Endothelial cell of umbilical vein (primary cell): ENCODE measurements around the gene ZNF614. TPM values are rescaled to one million over a fixed set of nuclear protein-coding genes. Genes with fewer than 3 reads are reported as not detected.
"Not testable (repeated sequence)": the region's sequence is repeated elsewhere in the genome, so short reads cannot be mapped to it uniquely, and the experiment has no call there.

Experiments used
- BruUV-seq: library from RNA; stranded (reverse); fragments of 400-500 nt; replicated peaks from 2 replicates; lab custom pipeline; 2021; lab: Mats Ljungman, UMichigan
- CTCF ChIA-PET: fragments of 300-600, 350-600 bp; sonication (Branson Sonifier 250); formaldehyde crosslinking; loops from one replicate; lab custom pipeline; 2021; ENCODE audit warnings: antibody characterized with exemption, inconsistent platforms; lab: Charles Lee
- POLR2A ChIA-PET: fragments of 300-600, 350-600 bp; sonication (Branson Sonifier 250); formaldehyde crosslinking; loops from one replicate; lab custom pipeline; 2021; ENCODE audit warnings: antibody characterized with exemption, inconsistent platforms; lab: Charles Lee
- DNase-seq: peaks from one replicate; pipeline ENCODE4 v3.0.0-alpha.2; 2011; ENCODE audit warnings: low read depth, low spot score
- FAIRE-seq: peaks from 2 replicates; lab custom pipeline; 2011; peaks lifted over from hg19 to GRCh38; lab: Jason Lieb, UNC
- H2AFZ ChIP-seq: 2 replicates; pipeline ENCODE4 v1.6.0; 2012; ENCODE audit warnings: low read depth, low read length, control low read depth, inconsistent platforms
- H3K27ac ChIP-seq: 2 replicates; pipeline ENCODE4 v1.5.1; 2011; ENCODE audit warnings: low read depth, mild to moderate bottlenecking, control low read depth, low read length, moderate library complexity; ENCODE audit not compliant: insufficient read depth
- H3K27me3 ChIP-seq, 2 experiments: 2 replicates each; pipeline versions ENCODE4 v1.6.0 to v1.6.1; 2011; ENCODE audit warnings: low read length in 2 of 2, mixed read lengths in 1 of 2; ENCODE audit not compliant: control insufficient read depth in 2 of 2, insufficient read depth in 2 of 2
- H3K36me3 ChIP-seq, 2 experiments: 2 replicates in 1 of 2; 3 replicates in 1 of 2; pipeline ENCODE4 v1.5.1; 2011; ENCODE audit warnings: low read length in 2 of 2, mild to moderate bottlenecking in 1 of 2, moderate library complexity in 1 of 2; ENCODE audit not compliant: control insufficient read depth in 2 of 2, insufficient read depth in 2 of 2; ENCODE audit errors: extremely low read depth in 1 of 2
- H3K4me1 ChIP-seq: 3 replicates; pipeline ENCODE4 v1.5.1; 2011; ENCODE audit warnings: mild to moderate bottlenecking, low read length; ENCODE audit not compliant: control insufficient read depth, insufficient read depth; ENCODE audit errors: extremely low read depth
- H3K4me2 ChIP-seq: 2 replicates; pipeline ENCODE4 v1.6.1; 2011; ENCODE audit warnings: low read length, control low read depth, mixed read lengths; ENCODE audit not compliant: insufficient read depth
- H3K4me3 ChIP-seq, 3 experiments: fragments of 200-600 bp in 1 of 3; sonication (generic), shearing (Covaris generic) in 1 of 3; replicated peaks in 1 of 3; 2 replicates each; pipeline ENCODE4 v1.5.1; 2011 to 2016; ENCODE audit warnings: control low read depth in 3 of 3, low read length in 3 of 3, mild to moderate bottlenecking in 2 of 3, inconsistent platforms in 1 of 3, low read depth in 1 of 3, moderate library complexity in 1 of 3; ENCODE audit not compliant: insufficient read depth in 1 of 3
- H3K79me2 ChIP-seq: 2 replicates; pipeline ENCODE4 v1.6.0; 2012; ENCODE audit warnings: low read length, inconsistent platforms; ENCODE audit not compliant: control insufficient read depth, insufficient read depth
- H3K9ac ChIP-seq: replicated peaks from 2 replicates; pipeline ENCODE3; 2011; ENCODE audit warnings: low read length, control low read depth; ENCODE audit not compliant: insufficient read depth; ENCODE audit errors: extremely low read depth
- H3K9me1 ChIP-seq: replicated peaks from 3 replicates; pipeline ENCODE4 v1.6.0; 2011; ENCODE audit warnings: mild to moderate bottlenecking, low read length; ENCODE audit not compliant: control insufficient read depth, insufficient read depth; ENCODE audit errors: extremely low read depth
- H3K9me3 ChIP-seq: replicated peaks from 2 replicates; pipeline ENCODE4 v1.5.1; 2012; ENCODE audit warnings: low read length, inconsistent platforms; ENCODE audit not compliant: control insufficient read depth, insufficient read depth
- H4K20me1 ChIP-seq: replicated peaks from 2 replicates; pipeline ENCODE3; 2011; ENCODE audit warnings: mild to moderate bottlenecking, low read length; ENCODE audit not compliant: control insufficient read depth, insufficient read depth; ENCODE audit errors: extremely low read depth
- CTCF ChIP-seq, 2 donors: IDR thresholded peaks; 1 replicate in 1 of 2; 2 replicates in 1 of 2; pipeline ENCODE4 v1.5.1; 2011; ENCODE audit warnings: low read length in 2 of 2, mild to moderate bottlenecking in 2 of 2, moderate library complexity in 2 of 2, control low read depth in 1 of 2, inconsistent platforms in 1 of 2, low read depth in 1 of 2; ENCODE audit not compliant: insufficient read depth in 1 of 2; ENCODE audit errors: extremely low read depth in 1 of 2
- EZH2 ChIP-seq: IDR thresholded peaks from 2 replicates; pipeline ENCODE4 v1.6.1; 2012; ENCODE audit warnings: borderline replicate concordance, low read depth, mild to moderate bottlenecking, moderate library complexity, low read length, inconsistent platforms; ENCODE audit not compliant: severe bottlenecking
- FOS ChIP-seq: IDR thresholded peaks from 2 replicates; pipeline ENCODE4 v1.6.1; 2011; ENCODE audit warnings: mild to moderate bottlenecking, low read length, moderate library complexity, borderline replicate concordance; ENCODE audit not compliant: insufficient read depth
- GATA2 ChIP-seq: IDR thresholded peaks from 2 replicates; pipeline ENCODE4 v1.7.0; 2011; ENCODE audit warnings: low read depth, mild to moderate bottlenecking, moderate library complexity, mixed read lengths, low read length; ENCODE audit not compliant: insufficient read length, insufficient read depth
- JUN ChIP-seq: IDR thresholded peaks from 2 replicates; pipeline ENCODE4 v1.6.1; 2011; ENCODE audit warnings: borderline replicate concordance, low read depth; ENCODE audit not compliant: insufficient read length, insufficient read depth
- MYC ChIP-seq: IDR thresholded peaks from one replicate; pipeline ENCODE4 v1.6.1; 2011; ENCODE audit warnings: mild to moderate bottlenecking, low read depth, low read length
- POLR2A ChIP-seq: IDR thresholded peaks from 2 replicates; pipeline ENCODE4 v1.6.1; 2012; ENCODE audit warnings: low read depth, mild to moderate bottlenecking, control low read depth, low read length
- POLR2AphosphoS5 ChIP-seq: IDR thresholded peaks from 2 replicates; pipeline ENCODE4 v1.6.1; 2012; ENCODE audit warnings: low read depth, mild to moderate bottlenecking, control low read depth, low read length, moderate library complexity; ENCODE audit not compliant: insufficient read depth
- dilution Hi-C: fragments of 300-500 bp; cut with MboI; formaldehyde crosslinking; loops from one replicate; pipeline ENCODE4 v1.15.0; 2019; ENCODE audit warnings: low sequenced_read_pairs; ENCODE audit not compliant: extremely low pct_ligation_motif_present
- intact Hi-C: fragments of 100-400 bp; cut with micrococcal nuclease; formaldehyde crosslinking; loops from one replicate; pipeline ENCODE4 v1.10.0; 2022
- polyA plus RNA-seq, 4 experiments: library from polyadenylated mRNA; depleted of rRNA in 3 of 4; stranded (reverse) in 3 of 4; unstranded in 1 of 4; fragments of >200 nt; gene quantifications; 2 replicates each; pipeline versions ENCODE4 v1.2.1 to v1.2.3, GENCODE V29; 2011 to 2012; ENCODE audit warnings: missing spikeins in 1 of 4
- total RNA-seq: library from RNA; stranded (reverse); gene quantifications from 2 replicates; pipeline ENCODE4 v1.2.3, GENCODE V29; 2021
- TF ChIP-seq, protein P1 (sequence below): IDR thresholded peaks from 2 replicates; pipeline ENCODE4 v1.6.1; 2011; ENCODE audit not compliant: insufficient read depth, insufficient read length

ZNF614 gene
- total and polyA plus RNA-seq, 2 donors (not counting 3 experiments of a cell fraction or from before 2014, with no cell fraction given), result 2.5 to 7.8 TPM

GRCh38 chr19:51980926-51981325 lies 47.3 kb downstream of the ZNF614 start:
- H3K4me3 ChIP-seq, H3K4me2 ChIP-seq, H3K27me3 ChIP-seq, H3K9ac ChIP-seq, H3K79me2 ChIP-seq, dilution Hi-C loops, H3K4me1 ChIP-seq, DNase-seq, H3K36me3 ChIP-seq, BruUV-seq, H3K9me3 ChIP-seq, H3K9me1 ChIP-seq, H3K27ac ChIP-seq, CTCF ChIA-PET, POLR2A ChIA-PET, FAIRE-seq, H4K20me1 ChIP-seq, H2AFZ ChIP-seq, intact Hi-C loops: not testable (repeated sequence)

GRCh38 chr19:51980116-51980736 lies 48.0 kb downstream of the ZNF614 start:
- no peaks in the 10 kb centered on the region for H4K20me1 ChIP-seq
- no peak overlapping the region for H3K4me2 ChIP-seq
- no peak overlapping the region for H3K4me3 ChIP-seq
- H2AFZ ChIP-seq, result no peak overlapping the region
- TF ChIP-seq JUN (no peak), POLR2A (no peak), EZH2 (no peak), GATA2 (no peak), POLR2AphosphoS5 (no peak), MYC (no peak), CTCF (IDR thresholded peaks at IDR 0.05; ENCODE audit: extremely low read depth in 1 of 2, insufficient read depth in 1 of 2, low read depth in 1 of 2, low read length in 2 of 2) (no peak), FOS (no peak)
- TF ChIP-seq, protein P1, sequence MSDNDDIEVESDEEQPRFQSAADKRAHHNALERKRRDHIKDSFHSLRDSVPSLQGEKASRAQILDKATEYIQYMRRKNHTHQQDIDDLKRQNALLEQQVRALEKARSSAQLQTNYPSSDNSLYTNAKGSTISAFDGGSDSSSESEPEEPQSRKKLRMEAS, result no peak
- ChIA-PET POLR2A (no interaction called here), CTCF (no interaction called here)
- no peak overlapping the region for H3K9ac ChIP-seq
- DNase-seq, result no peak
- no peaks in the 10 kb centered on the region for H3K27me3 ChIP-seq
- H3K4me1 ChIP-seq, result no peaks in the 10 kb centered on the region
- no TSS peak for BruUV-seq
- intact Hi-C loops, result no loop called here
- dilution Hi-C loops, result no loop called here
- no peak overlapping the region for H3K27ac ChIP-seq
- H3K79me2 ChIP-seq, result peaks cover 3% of the 10 kb centered on the region
- no peaks in the 10 kb centered on the region for H3K9me1 ChIP-seq
- peaks cover 0 to 1% of the 10 kb centered on the region in 2 experiments for H3K36me3 ChIP-seq
- no peak for FAIRE-seq
- peaks cover 2% of the 10 kb centered on the region for H3K9me3 ChIP-seq
